Adrenal gland (tissue), 5 donors: Measurements from ENCODE around the gene SHB.

ENCODE experiments used
- POLR2A ChIP-seq, 2 donors: fragments of 450-650 bp; IDR thresholded peaks; one replicate each; pipeline ENCODE4 v1.6.1; 2017; ENCODE audit warnings: antibody characterized with exemption in 2 of 2, mild to moderate bottlenecking in 2 of 2, moderate library complexity in 1 of 2
- TF ChIP-seq, protein P1 (sequence below), 6 experiments: fragments of 450-650 bp in 4 of 6; fragments of 200-600 bp in 2 of 6; sonication (generic) in 1 of 6; IDR thresholded peaks; 1 replicate in 5 of 6; 2 replicates in 1 of 6; pipeline versions ENCODE4 v1.5.1 to v1.8.0; 2016 to 2021; ENCODE audit warnings: antibody characterized with exemption in 6 of 6, mild to moderate bottlenecking in 2 of 6, moderate library complexity in 1 of 6
- donor health status: DM: no; HTN: no; CAD: no.

DNA sequence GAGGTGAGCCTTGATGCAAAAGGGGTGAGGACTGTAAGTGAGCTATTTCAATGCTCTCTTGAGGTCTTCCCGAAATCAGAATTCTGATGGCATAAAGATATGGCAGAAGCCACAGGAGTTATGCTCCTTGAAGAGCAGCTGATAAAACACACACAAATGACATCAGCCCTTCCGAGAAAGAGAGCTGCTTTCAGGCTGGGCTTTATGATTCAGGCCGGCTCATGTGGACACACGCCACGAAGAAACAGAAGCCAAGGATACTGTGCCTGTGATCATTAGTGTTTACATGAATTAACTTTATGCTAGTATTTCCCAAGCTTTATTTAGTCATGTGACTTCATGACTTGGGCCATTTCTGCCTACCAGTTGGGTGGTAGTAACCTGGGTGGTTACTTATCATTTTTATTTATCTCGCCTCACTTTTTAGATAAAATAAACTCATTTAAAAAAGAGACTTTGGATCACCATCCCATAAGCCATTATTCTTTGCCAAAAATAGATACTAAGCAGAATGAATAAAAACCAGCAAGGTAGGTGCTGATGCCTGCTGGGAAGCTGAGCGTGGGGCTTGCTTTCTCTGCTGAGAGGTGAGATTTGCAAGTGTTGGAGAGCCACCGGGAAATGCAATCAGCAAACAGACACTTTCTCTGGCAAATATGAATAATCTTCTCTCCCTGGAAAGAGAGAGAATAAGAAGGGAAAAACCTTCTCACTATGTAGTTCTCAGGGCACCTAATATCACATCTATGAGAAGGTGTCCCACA, 92.1 kb downstream of the SHB start:
- TF ChIP-seq, protein P1, sequence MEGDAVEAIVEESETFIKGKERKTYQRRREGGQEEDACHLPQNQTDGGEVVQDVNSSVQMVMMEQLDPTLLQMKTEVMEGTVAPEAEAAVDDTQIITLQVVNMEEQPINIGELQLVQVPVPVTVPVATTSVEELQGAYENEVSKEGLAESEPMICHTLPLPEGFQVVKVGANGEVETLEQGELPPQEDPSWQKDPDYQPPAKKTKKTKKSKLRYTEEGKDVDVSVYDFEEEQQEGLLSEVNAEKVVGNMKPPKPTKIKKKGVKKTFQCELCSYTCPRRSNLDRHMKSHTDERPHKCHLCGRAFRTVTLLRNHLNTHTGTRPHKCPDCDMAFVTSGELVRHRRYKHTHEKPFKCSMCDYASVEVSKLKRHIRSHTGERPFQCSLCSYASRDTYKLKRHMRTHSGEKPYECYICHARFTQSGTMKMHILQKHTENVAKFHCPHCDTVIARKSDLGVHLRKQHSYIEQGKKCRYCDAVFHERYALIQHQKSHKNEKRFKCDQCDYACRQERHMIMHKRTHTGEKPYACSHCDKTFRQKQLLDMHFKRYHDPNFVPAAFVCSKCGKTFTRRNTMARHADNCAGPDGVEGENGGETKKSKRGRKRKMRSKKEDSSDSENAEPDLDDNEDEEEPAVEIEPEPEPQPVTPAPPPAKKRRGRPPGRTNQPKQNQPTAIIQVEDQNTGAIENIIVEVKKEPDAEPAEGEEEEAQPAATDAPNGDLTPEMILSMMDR (IDR thresholded peaks at IDR 0.05), result no peak
- TF ChIP-seq POLR2A (IDR thresholded peaks at IDR 0.05), result peak in 1 of 2 donors; percentile 33
